ENCODE data around the gene ADGRE3.

Gene ADGRE3

GRCh38 chr19:14674764-14675163, at the start of gene ADGRE3:
Gene ADGRE3, minus strand, starts transcription at chr19:14674844. Its CDS starts 74 bp downstream, at chr19:14674770.
- TF ChIP-seq CTCF (IDR thresholded peaks at IDR 0.05; ENCODE audit: borderline replicate concordance, control extremely low read depth, extremely low read depth, insufficient read depth, missing control alignments), result no peak
- in situ Hi-C loops (cut with MboI; ENCODE audit: low sequenced_read_pairs, unreplicated experiment), result no loop called here

GRCh38 chr19:14722127-14722526, 47.5 kb upstream of the ADGRE3 start:
- no peak for DNase-seq (ENCODE audit: low spot score)
- no peak for TF ChIP-seq CTCF (IDR thresholded peaks at IDR 0.05; ENCODE audit: borderline replicate concordance, control extremely low read depth, extremely low read depth, insufficient read depth, missing control alignments)
- in situ Hi-C loops (cut with MboI; ENCODE audit: low sequenced_read_pairs, unreplicated experiment), result no loop called here

More at GRCh38 chr19:14674764-14675163, at the start of gene ADGRE3:
- no peak for DNase-seq (ENCODE audit: low spot score)

- DNase-seq (ENCODE audit: low spot score), result no peak
- TF ChIP-seq CTCF (IDR thresholded peaks at IDR 0.05; ENCODE audit: borderline replicate concordance, control extremely low read depth, extremely low read depth, insufficient read depth, missing control alignments), result no peak
- in situ Hi-C loops (cut with MboI; ENCODE audit: low sequenced_read_pairs, unreplicated experiment), result no loop called here
These were observed 44.5 kb upstream of the ADGRE3 start for GRCh38 chr19:14719162-14719561.

GRCh38 chr19:14718522-14719116, 44.0 kb upstream of the ADGRE3 start:
- DNase-seq (ENCODE audit: low spot score), result no peak
- in situ Hi-C loops (cut with MboI; ENCODE audit: low sequenced_read_pairs, unreplicated experiment), result no loop called here

GRCh38 chr19:14715841-14716240, 41.2 kb upstream of the ADGRE3 start:
- DNase-seq (ENCODE audit: low spot score), result no peak
- in situ Hi-C loops (cut with MboI; ENCODE audit: low sequenced_read_pairs, unreplicated experiment), result no loop called here
- TF ChIP-seq CTCF (IDR thresholded peaks at IDR 0.05; ENCODE audit: borderline replicate concordance, control extremely low read depth, extremely low read depth, insufficient read depth, missing control alignments), result no peak

More at GRCh38 chr19:14718522-14719116, 44.0 kb upstream of the ADGRE3 start:
- no peak for TF ChIP-seq CTCF (IDR thresholded peaks at IDR 0.05; ENCODE audit: borderline replicate concordance, control extremely low read depth, extremely low read depth, insufficient read depth, missing control alignments)

- no peak for DNase-seq (ENCODE audit: low spot score)
- no peak for TF ChIP-seq CTCF (IDR thresholded peaks at IDR 0.05; ENCODE audit: borderline replicate concordance, control extremely low read depth, extremely low read depth, insufficient read depth, missing control alignments)
- in situ Hi-C loops (cut with MboI; ENCODE audit: low sequenced_read_pairs, unreplicated experiment), result no loop called here
These were observed 29.8 kb upstream of the ADGRE3 start for GRCh38 chr19:14704450-14704849.

All from GM13976 (cell line).